Measurements from ENCODE around the gene KASH5.

KASH5 gene

GRCh38 chr19:49417088-49417487 is 29.0 kb downstream of the KASH5 start:
- Mint-ChIP-seq H3K27ac (no peak overlapping the region), H3K4me3 (no peak overlapping the region), H3K9me3 (no peaks in the 10 kb centered on the region), H3K36me3 (no peaks in the 10 kb centered on the region), H3K4me1 (peaks cover 18% of the 10 kb centered on the region), H3K27me3 (peaks cover 27% of the 10 kb centered on the region)
- no peak for ATAC-seq (ENCODE audit: low read depth)
- no peak for DNase-seq (ENCODE audit: low spot score in 2 of 2)

- ATAC-seq (ENCODE audit: low read depth) = no peak
- H3K36me3 Mint-ChIP-seq = peaks cover under 1% of the 10 kb centered on the region
- no peak overlapping the region for H3K27ac Mint-ChIP-seq
- H3K4me1 Mint-ChIP-seq = peaks cover 23% of the 10 kb centered on the region
- H3K4me3 Mint-ChIP-seq = no peak overlapping the region
- H3K9me3 Mint-ChIP-seq = no peaks in the 10 kb centered on the region
- H3K27me3 Mint-ChIP-seq = peaks cover 32% of the 10 kb centered on the region
- no peak for DNase-seq (ENCODE audit: low spot score in 2 of 2)
Measured at GRCh38 chr19:49418511-49418910, 30.5 kb downstream of the KASH5 start.

GRCh38 chr19:49419173-49419572 is 31.1 kb downstream of the KASH5 start:
- peaks cover 37% of the 10 kb centered on the region for H3K27me3 Mint-ChIP-seq
- DNase-seq (ENCODE audit: low spot score in 2 of 2) (no peak), ATAC-seq (ENCODE audit: low read depth) (no peak)
- H3K4me3 Mint-ChIP-seq = no peak overlapping the region
- H3K4me1 Mint-ChIP-seq = peaks cover 28% of the 10 kb centered on the region
- H3K36me3 Mint-ChIP-seq = peaks cover 2% of the 10 kb centered on the region
- H3K9me3 Mint-ChIP-seq = no peaks in the 10 kb centered on the region
- no peak overlapping the region for H3K27ac Mint-ChIP-seq

GRCh38 chr19:49420227-49420626 is 32.2 kb downstream of the KASH5 start:
- DNase-seq (ENCODE audit: low spot score in 2 of 2) (no peak), ATAC-seq (ENCODE audit: low read depth) (no peak)
- Mint-ChIP-seq H3K27ac (no peak overlapping the region), H3K27me3 (peaks cover 42% of the 10 kb centered on the region), H3K4me1 (peaks cover 23% of the 10 kb centered on the region), H3K9me3 (no peaks in the 10 kb centered on the region), H3K4me3 (no peak overlapping the region), H3K36me3 (peaks cover 2% of the 10 kb centered on the region)

- H3K4me1 Mint-ChIP-seq = peaks cover 25% of the 10 kb centered on the region
- ATAC-seq (ENCODE audit: low read depth) = peak; percentile 41
Measured at GRCh38 chr19:49421039-49421877, 33.2 kb downstream of the KASH5 start.

GRCh38 chr19:49421878-49422202 is 33.8 kb downstream of the KASH5 start:
- H3K27ac Mint-ChIP-seq = peak overlapping the region; percentile 86
- no peak for ATAC-seq (ENCODE audit: low read depth)
- peak overlapping the region; percentile 37 for H3K4me3 Mint-ChIP-seq
- H3K27me3 Mint-ChIP-seq = peaks cover 57% of the 10 kb centered on the region
- H3K9me3 Mint-ChIP-seq = no peaks in the 10 kb centered on the region
- peaks cover 31% of the 10 kb centered on the region for H3K4me1 Mint-ChIP-seq
- H3K36me3 Mint-ChIP-seq = peaks cover 2% of the 10 kb centered on the region
- DNase-seq (ENCODE audit: low spot score in 2 of 2) = no peak

More at GRCh38 chr19:49421039-49421877, 33.2 kb downstream of the KASH5 start:
- Mint-ChIP-seq H3K36me3 (peaks cover 2% of the 10 kb centered on the region), H3K27ac (peak overlapping the region; percentile 86), H3K9me3 (no peaks in the 10 kb centered on the region), H3K27me3 (peaks cover 51% of the 10 kb centered on the region), H3K4me3 (peak overlapping the region; percentile 37)
- DNase-seq (ENCODE audit: low spot score in 2 of 2) = no peak

GRCh38 chr19:49422407-49423070 is 34.5 kb downstream of the KASH5 start:
- peaks cover 4% of the 10 kb centered on the region for H3K36me3 Mint-ChIP-seq
- peak; percentile 37 for ATAC-seq (ENCODE audit: low read depth)

GRCh38 chr19:49423071-49423984 is 35.3 kb downstream of the KASH5 start, which contains the start of gene PTH2:
TSS of gene PTH2 (minus strand) at chr19:49423441. CDS start at chr19:49423339, 102 bp downstream.
- ATAC-seq (ENCODE audit: low read depth) (peak; percentile 34), DNase-seq (ENCODE audit: low spot score in 2 of 2) (no peak)
- Mint-ChIP-seq H3K27me3 (peaks cover 63% of the 10 kb centered on the region), H3K36me3 (peaks cover 4% of the 10 kb centered on the region), H3K27ac (no peak within 1 kb of the TSS), H3K4me1 (peaks cover 41% of the 10 kb centered on the region), H3K9me3 (no peaks in the 10 kb centered on the region), H3K4me3 (peak within 1 kb of the TSS; percentile 75)

More at GRCh38 chr19:49422407-49423070, 34.5 kb downstream of the KASH5 start:
- peak in 1 of 2 donors; percentile 24 for DNase-seq (ENCODE audit: low spot score in 2 of 2)
- Mint-ChIP-seq H3K27me3 (peaks cover 61% of the 10 kb centered on the region), H3K4me3 (peak overlapping the region; percentile 75), H3K9me3 (no peaks in the 10 kb centered on the region), H3K4me1 (peaks cover 37% of the 10 kb centered on the region), H3K27ac (no peak overlapping the region)

GRCh38 chr19:49423985-49424303 is 35.9 kb downstream of the KASH5 start:
- ATAC-seq (ENCODE audit: low read depth) (no peak), DNase-seq (ENCODE audit: low spot score in 2 of 2) (no peak)
- H3K27ac Mint-ChIP-seq = no peak overlapping the region
- no peak overlapping the region for H3K4me3 Mint-ChIP-seq
- H3K9me3 Mint-ChIP-seq = no peaks in the 10 kb centered on the region
- H3K36me3 Mint-ChIP-seq = peaks cover 4% of the 10 kb centered on the region
- H3K4me1 Mint-ChIP-seq = peaks cover 44% of the 10 kb centered on the region
- peaks cover 63% of the 10 kb centered on the region for H3K27me3 Mint-ChIP-seq

GRCh38 chr19:49425178-49425577 is 37.1 kb downstream of the KASH5 start, which contains the start of gene GFY:
TSS of gene GFY (plus strand) at chr19:49425388. CDS start at chr19:49426431, 1,043 bp downstream.
- no peaks in the 10 kb centered on the region for H3K9me3 Mint-ChIP-seq
- DNase-seq (ENCODE audit: low spot score in 2 of 2) (no peak), ATAC-seq (ENCODE audit: low read depth) (no peak)
- peaks cover 61% of the 10 kb centered on the region for H3K27me3 Mint-ChIP-seq
- H3K36me3 Mint-ChIP-seq = peaks cover 4% of the 10 kb centered on the region
- H3K4me3 Mint-ChIP-seq = no peak within 1 kb of the TSS
- no peak within 1 kb of the TSS for H3K27ac Mint-ChIP-seq
- H3K4me1 Mint-ChIP-seq = peaks cover 52% of the 10 kb centered on the region

- Mint-ChIP-seq H3K27me3 (peaks cover 65% of the 10 kb centered on the region), H3K36me3 (peaks cover 4% of the 10 kb centered on the region), H3K4me3 (no peak overlapping the region), H3K9me3 (no peaks in the 10 kb centered on the region), H3K4me1 (peaks cover 58% of the 10 kb centered on the region), H3K27ac (no peak overlapping the region)
- ATAC-seq (ENCODE audit: low read depth) (no peak), DNase-seq (ENCODE audit: low spot score in 2 of 2) (peak in 1 of 2 donors; percentile 43)
Measured at GRCh38 chr19:49425922-49426592, 38.0 kb downstream of the KASH5 start.

- Mint-ChIP-seq H3K9me3 (no peaks in the 10 kb centered on the region), H3K36me3 (peaks cover 4% of the 10 kb centered on the region), H3K27me3 (peaks cover 64% of the 10 kb centered on the region), H3K27ac (no peak overlapping the region), H3K4me1 (peaks cover 56% of the 10 kb centered on the region), H3K4me3 (no peak overlapping the region)
- DNase-seq (ENCODE audit: low spot score in 2 of 2) (no peak), ATAC-seq (ENCODE audit: low read depth) (no peak)
Measured at GRCh38 chr19:49427339-49427738, 39.3 kb downstream of the KASH5 start.

- peaks cover 52% of the 10 kb centered on the region for H3K4me1 Mint-ChIP-seq
- H3K4me3 Mint-ChIP-seq = peak overlapping the region; percentile 67
- ATAC-seq (ENCODE audit: low read depth) = peak; percentile 42
- H3K27ac Mint-ChIP-seq = no peak overlapping the region
- H3K9me3 Mint-ChIP-seq = no peaks in the 10 kb centered on the region
- H3K36me3 Mint-ChIP-seq = peaks cover 4% of the 10 kb centered on the region
- no peak for DNase-seq (ENCODE audit: low spot score in 2 of 2)
- H3K27me3 Mint-ChIP-seq = peaks cover 63% of the 10 kb centered on the region
Measured at GRCh38 chr19:49427855-49428546, 40.0 kb downstream of the KASH5 start.

Data from memory B cell (primary cell).